Karpas-422 (cell line): ENCODE results near the gene CTNNA2. TPM values are rescaled to one million over a fixed set of nuclear protein-coding genes. Genes with fewer than 3 reads are reported as not detected.

Source experiments
- DNase-seq: peaks from one replicate; pipeline ENCODE4 v3.0.0-alpha.2; 2015
- H2AFZ ChIP-seq: fragments of 200-600 bp; sonication (generic); 2 replicates; pipeline ENCODE4 v1.6.1; 2014; ENCODE audit warnings: antibody characterized with exemption, low read length, mixed read lengths
- H3K27ac ChIP-seq: fragments of 200-600 bp; sonication (generic); 2 replicates; pipeline ENCODE4 v1.5.1; 2014; ENCODE audit warnings: mild to moderate bottlenecking, low read length, moderate library complexity
- H3K27me3 ChIP-seq: fragments of 200-600 bp; sonication (generic); 2 replicates; pipeline ENCODE4 v1.6.1; 2014; ENCODE audit warnings: low read length, mixed read lengths
- H3K36me3 ChIP-seq: fragments of 200-600 bp; sonication (generic); 2 replicates; pipeline ENCODE4 v1.6.1; 2014; ENCODE audit warnings: low read length, mixed read lengths; ENCODE audit not compliant: insufficient read depth
- H3K4me1 ChIP-seq: fragments of 200-600 bp; sonication (generic); 2 replicates; pipeline ENCODE4 v1.6.1; 2014; ENCODE audit warnings: mild to moderate bottlenecking, low read length, mixed read lengths
- H3K4me2 ChIP-seq: fragments of 200-600 bp; sonication (generic); 2 replicates; pipeline ENCODE4 v1.6.1; 2014; ENCODE audit warnings: low read length, low read depth, mild to moderate bottlenecking; ENCODE audit not compliant: poor library complexity, severe bottlenecking
- H3K4me3 ChIP-seq: fragments of 200-600 bp; sonication (generic); 2 replicates; pipeline ENCODE4 v1.5.1; 2014; ENCODE audit warnings: mild to moderate bottlenecking, antibody characterized with exemption, low read length, mixed read lengths
- H3K79me2 ChIP-seq: fragments of 200-600 bp; sonication (generic); 2 replicates; pipeline ENCODE4 v1.6.1; 2014; ENCODE audit warnings: mild to moderate bottlenecking, low read length, mixed read lengths
- H3K9ac ChIP-seq: fragments of 200-600 bp; sonication (generic); 2 replicates; pipeline ENCODE4 v1.6.0; 2014; ENCODE audit warnings: low read length
- H3K9me2 ChIP-seq: fragments of 200-600 bp; sonication (generic), shearing (Covaris generic); replicated peaks from 2 replicates; pipeline ENCODE4 v1.6.0; 2014; ENCODE audit warnings: mild to moderate bottlenecking, low read length, moderate library complexity; ENCODE audit not compliant: insufficient read depth
- H3K9me3 ChIP-seq: fragments of 300-700, 200-600 bp; sonication (generic); 2 replicates; pipeline ENCODE4 v1.6.1; 2014; ENCODE audit warnings: low read length, mixed read lengths
- H4K20me1 ChIP-seq: fragments of 200-600 bp; sonication (generic); 2 replicates; pipeline ENCODE4 v1.6.1; 2014; ENCODE audit warnings: mild to moderate bottlenecking, antibody characterized with exemption, low read length, low read depth; ENCODE audit not compliant: insufficient read depth
- total RNA-seq: library from RNA; depleted of rRNA; stranded (reverse); fragments of >200 nt; shearing (Covaris generic); gene quantifications from 2 replicates; pipeline ENCODE4 v1.2.3, GENCODE V29; 2014; ENCODE audit warnings: low replicate concordance

CTNNA2 gene
- total RNA-seq, 1 experiment from 2014 or later, result not detected

DNA sequence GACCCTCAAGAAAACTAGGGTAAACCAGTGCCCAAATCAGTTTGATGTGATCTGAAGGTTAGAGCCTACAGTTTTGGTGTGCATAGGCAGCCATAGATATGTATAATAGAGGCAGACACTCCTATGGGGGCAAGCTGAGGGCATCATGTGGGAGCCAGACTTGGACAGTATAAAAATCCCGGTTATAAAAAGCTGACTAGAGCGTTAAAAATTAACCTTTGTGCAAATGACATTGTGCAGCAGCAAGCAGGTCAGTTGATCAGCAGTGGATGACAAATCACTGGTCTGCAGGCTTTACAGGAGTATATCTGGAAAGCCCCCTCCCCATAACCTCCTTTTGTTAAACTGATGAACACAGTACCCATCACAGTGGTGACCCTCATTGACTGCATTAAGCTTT is 107.8 kb downstream of the CTNNA2 start:
- Histone ChIP-seq H3K4me3 (no peak overlapping the region), H2AFZ (no peak overlapping the region), H3K36me3 (no peaks in the 10 kb centered on the region), H3K79me2 (no peaks in the 10 kb centered on the region), H4K20me1 (no peaks in the 10 kb centered on the region), H3K4me2 (no peak overlapping the region), H3K9me3 (no peaks in the 10 kb centered on the region), H3K9me2 (no peaks in the 10 kb centered on the region), H3K27ac (no peak overlapping the region), H3K4me1 (no peaks in the 10 kb centered on the region), H3K27me3 (no peaks in the 10 kb centered on the region), H3K9ac (no peak overlapping the region)
- no peak for DNase-seq

DNA sequence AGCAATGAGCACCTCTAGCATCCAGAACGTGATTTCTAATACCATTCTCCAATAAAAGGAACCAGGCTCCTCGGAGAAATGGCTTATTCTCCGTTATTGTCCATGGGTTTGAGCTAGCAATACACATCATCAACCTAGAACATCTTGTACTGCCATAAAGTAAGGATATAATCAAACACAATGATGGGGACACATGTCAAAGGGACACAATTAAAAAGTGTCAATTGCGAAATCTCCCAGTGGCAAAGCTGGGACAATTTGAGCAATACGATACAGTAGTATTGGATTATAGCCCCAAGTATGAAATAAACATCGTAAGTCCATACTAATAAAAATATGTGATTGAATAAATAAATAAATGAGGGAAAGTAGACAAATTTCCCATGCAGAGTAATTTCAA is 108.4 kb downstream of the CTNNA2 start:
- Histone ChIP-seq H3K79me2 (no peaks in the 10 kb centered on the region), H3K27ac (no peak overlapping the region), H3K36me3 (no peaks in the 10 kb centered on the region), H3K27me3 (no peaks in the 10 kb centered on the region), H3K9me2 (no peaks in the 10 kb centered on the region), H3K4me3 (no peak overlapping the region), H3K4me1 (no peaks in the 10 kb centered on the region), H3K9me3 (no peaks in the 10 kb centered on the region), H3K4me2 (no peak overlapping the region), H3K9ac (no peak overlapping the region), H2AFZ (no peak overlapping the region), H4K20me1 (no peaks in the 10 kb centered on the region)
- DNase-seq, result no peak

DNA sequence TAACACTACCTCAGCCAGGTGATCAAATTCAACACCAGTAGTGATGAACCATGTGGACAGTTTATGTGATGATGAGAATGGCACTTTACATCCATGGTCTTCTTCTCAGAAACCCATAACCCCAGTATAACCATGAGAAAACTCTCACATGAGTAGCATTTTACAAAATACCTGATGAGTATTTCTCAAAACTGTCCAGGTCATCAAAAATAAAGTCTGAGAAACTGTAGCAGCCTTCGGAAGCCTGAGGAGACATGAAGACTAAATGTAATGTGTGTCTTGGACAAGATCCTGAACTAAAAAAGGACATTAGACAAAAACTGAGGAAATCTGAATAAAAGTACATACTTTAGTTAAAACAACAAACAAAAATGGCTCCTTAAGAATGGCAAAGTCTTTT is 108.9 kb downstream of the CTNNA2 start:
- H3K9ac ChIP-seq, result no peak overlapping the region
- no peaks in the 10 kb centered on the region for H3K9me3 ChIP-seq
- no peaks in the 10 kb centered on the region for H3K36me3 ChIP-seq
- H3K4me1 ChIP-seq, result no peaks in the 10 kb centered on the region
- no peak for DNase-seq
- H4K20me1 ChIP-seq, result no peaks in the 10 kb centered on the region
- H3K9me2 ChIP-seq, result no peaks in the 10 kb centered on the region
- no peak overlapping the region for H3K27ac ChIP-seq
- H3K4me3 ChIP-seq, result no peak overlapping the region
- no peak overlapping the region for H2AFZ ChIP-seq
- H3K27me3 ChIP-seq, result no peaks in the 10 kb centered on the region
- H3K79me2 ChIP-seq, result no peaks in the 10 kb centered on the region
- no peak overlapping the region for H3K4me2 ChIP-seq

DNA sequence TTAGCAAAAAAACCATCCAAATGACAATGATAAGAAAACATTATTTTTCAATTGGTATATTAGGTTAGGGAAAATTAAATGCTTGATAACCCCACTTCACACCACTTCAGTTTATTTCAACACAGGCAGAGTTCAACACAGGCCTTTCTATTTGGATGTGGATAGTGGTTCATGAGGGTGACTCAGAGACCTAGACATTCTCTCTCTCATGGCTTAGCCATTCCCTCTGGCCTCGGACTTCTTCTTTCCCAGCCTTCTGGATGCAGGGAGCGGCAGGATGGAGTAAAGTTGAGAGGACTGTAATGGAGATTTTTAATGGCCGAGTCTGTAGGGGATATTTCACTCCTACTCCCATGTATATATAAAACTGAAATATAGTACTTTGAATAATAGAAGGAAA is 109.7 kb downstream of the CTNNA2 start:
- no peaks in the 10 kb centered on the region for H3K9me2 ChIP-seq
- no peaks in the 10 kb centered on the region for H3K4me1 ChIP-seq
- no peaks in the 10 kb centered on the region for H3K79me2 ChIP-seq
- no peak overlapping the region for H3K4me2 ChIP-seq
- no peak overlapping the region for H2AFZ ChIP-seq
- no peak overlapping the region for H3K27ac ChIP-seq
- no peak overlapping the region for H3K9ac ChIP-seq
- DNase-seq, result no peak
- no peaks in the 10 kb centered on the region for H3K27me3 ChIP-seq
- no peaks in the 10 kb centered on the region for H4K20me1 ChIP-seq
- H3K9me3 ChIP-seq, result no peaks in the 10 kb centered on the region
- no peak overlapping the region for H3K4me3 ChIP-seq
- H3K36me3 ChIP-seq, result no peaks in the 10 kb centered on the region

DNA sequence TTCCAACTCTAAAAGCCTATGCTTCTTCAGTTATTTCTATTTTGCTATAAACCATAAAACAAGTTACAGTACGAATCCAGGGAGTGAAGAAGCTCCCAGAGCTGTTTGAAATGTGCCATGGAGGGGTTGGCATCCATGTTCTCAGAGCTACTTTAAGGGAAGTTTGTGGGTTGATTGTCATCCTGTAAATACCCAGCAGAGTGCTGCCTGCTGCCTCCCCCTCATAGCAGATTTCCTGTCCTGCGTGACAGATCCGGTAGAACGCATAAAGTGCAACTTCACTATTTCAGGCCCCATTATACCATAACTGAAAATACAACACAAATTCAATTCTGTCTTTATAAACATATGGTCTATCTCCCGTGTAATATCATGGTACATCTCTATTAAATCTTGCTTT is 114.4 kb downstream of the CTNNA2 start:
- Histone ChIP-seq H2AFZ (no peak overlapping the region), H3K4me1 (no peaks in the 10 kb centered on the region), H3K79me2 (no peaks in the 10 kb centered on the region), H3K36me3 (no peaks in the 10 kb centered on the region), H3K27ac (no peak overlapping the region), H3K4me3 (no peak overlapping the region), H4K20me1 (no peaks in the 10 kb centered on the region), H3K9me2 (no peaks in the 10 kb centered on the region), H3K9me3 (no peaks in the 10 kb centered on the region), H3K4me2 (no peak overlapping the region), H3K27me3 (no peaks in the 10 kb centered on the region), H3K9ac (no peak overlapping the region)
- DNase-seq, result no peak

DNA sequence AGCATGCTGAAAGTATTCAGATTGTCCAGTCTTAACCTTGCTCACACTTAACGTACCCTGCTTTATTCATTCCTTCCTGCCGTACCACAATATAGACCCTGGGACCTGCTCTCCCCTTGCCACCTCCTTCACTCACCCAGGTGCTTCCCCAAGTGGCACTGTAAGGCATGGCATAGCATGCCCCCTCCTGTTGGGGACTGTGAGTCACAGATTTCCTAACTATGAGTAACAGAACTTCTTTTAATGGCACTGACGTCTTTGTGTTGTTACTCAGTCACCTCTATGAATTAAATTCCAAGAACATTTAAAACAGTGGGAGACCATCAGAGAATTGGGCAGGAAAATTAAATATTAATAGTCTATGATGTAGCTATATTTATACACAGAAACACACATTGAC is 117.2 kb downstream of the CTNNA2 start:
- Histone ChIP-seq H3K27ac (no peak overlapping the region), H3K4me1 (no peaks in the 10 kb centered on the region), H2AFZ (no peak overlapping the region), H3K9me3 (no peaks in the 10 kb centered on the region), H3K36me3 (no peaks in the 10 kb centered on the region), H4K20me1 (no peaks in the 10 kb centered on the region), H3K4me2 (no peak overlapping the region), H3K4me3 (no peak overlapping the region), H3K9ac (no peak overlapping the region), H3K27me3 (no peaks in the 10 kb centered on the region), H3K9me2 (no peaks in the 10 kb centered on the region), H3K79me2 (no peaks in the 10 kb centered on the region)
- DNase-seq, result peak; percentile 45

DNA sequence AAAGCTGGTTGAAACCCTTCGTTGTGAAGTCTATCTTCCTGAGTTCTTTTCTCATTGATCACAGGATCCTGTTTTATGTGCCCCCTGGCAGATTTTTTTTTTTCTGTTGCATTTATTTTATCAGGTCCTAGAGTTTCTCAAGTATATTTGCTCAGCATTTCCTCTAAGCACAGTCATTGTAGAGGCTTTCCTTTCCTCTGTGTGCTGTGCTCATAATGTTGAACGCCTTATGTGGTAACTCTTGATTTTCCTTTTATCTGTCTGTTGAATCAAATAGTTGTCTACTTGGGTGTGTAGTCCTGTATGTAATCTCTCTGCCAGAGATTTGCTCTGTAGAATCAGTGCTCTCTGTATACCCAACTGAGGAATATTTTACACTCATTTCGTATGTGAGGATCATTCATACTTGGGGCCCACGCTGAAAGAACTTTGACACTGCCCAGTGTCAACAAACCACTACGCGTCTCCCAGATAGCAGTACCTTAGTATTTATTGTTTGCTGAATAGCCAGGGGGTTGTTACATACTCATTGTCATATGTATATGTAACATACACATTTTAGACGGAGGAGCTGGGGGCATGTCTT is 118.2 kb downstream of the CTNNA2 start:
- H2AFZ ChIP-seq, result no peak overlapping the region
- H3K27me3 ChIP-seq, result no peaks in the 10 kb centered on the region
- H3K4me1 ChIP-seq, result no peaks in the 10 kb centered on the region
- H3K9ac ChIP-seq, result no peak overlapping the region
- H3K27ac ChIP-seq, result no peak overlapping the region
- H3K4me2 ChIP-seq, result no peak overlapping the region
- no peaks in the 10 kb centered on the region for H3K9me2 ChIP-seq
- H3K79me2 ChIP-seq, result no peaks in the 10 kb centered on the region
- H3K4me3 ChIP-seq, result no peak overlapping the region
- no peaks in the 10 kb centered on the region for H3K36me3 ChIP-seq
- H3K9me3 ChIP-seq, result no peaks in the 10 kb centered on the region
- DNase-seq, result no peak
- no peaks in the 10 kb centered on the region for H4K20me1 ChIP-seq

DNA sequence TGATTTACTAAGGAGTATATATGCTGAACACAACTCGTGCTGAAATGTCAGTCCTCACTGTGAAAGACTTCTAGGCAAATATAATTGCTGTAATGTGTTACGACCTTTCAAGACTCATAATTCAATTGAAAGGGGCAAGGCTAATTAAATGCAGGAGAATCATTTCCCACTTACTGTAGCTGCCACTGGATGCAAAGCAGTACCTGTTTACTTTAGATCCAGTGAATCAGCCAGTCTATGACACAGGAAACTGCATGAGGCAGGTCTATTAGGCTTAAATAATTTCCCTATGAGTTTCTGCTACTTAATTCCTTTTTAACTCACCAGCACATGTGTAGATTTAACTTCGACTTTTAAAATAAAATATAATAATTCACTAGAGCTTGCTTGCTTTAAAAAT is 125.6 kb downstream of the CTNNA2 start:
- no peaks in the 10 kb centered on the region for H3K4me1 ChIP-seq
- no peaks in the 10 kb centered on the region for H3K36me3 ChIP-seq
- no peaks in the 10 kb centered on the region for H4K20me1 ChIP-seq
- peaks cover 6% of the 10 kb centered on the region for H3K9me2 ChIP-seq
- no peak overlapping the region for H3K27ac ChIP-seq
- H3K4me2 ChIP-seq, result no peak overlapping the region
- H2AFZ ChIP-seq, result no peak overlapping the region
- no peaks in the 10 kb centered on the region for H3K27me3 ChIP-seq
- DNase-seq, result no peak
- no peaks in the 10 kb centered on the region for H3K79me2 ChIP-seq
- no peak overlapping the region for H3K4me3 ChIP-seq
- H3K9me3 ChIP-seq, result no peaks in the 10 kb centered on the region
- H3K9ac ChIP-seq, result no peak overlapping the region

DNA sequence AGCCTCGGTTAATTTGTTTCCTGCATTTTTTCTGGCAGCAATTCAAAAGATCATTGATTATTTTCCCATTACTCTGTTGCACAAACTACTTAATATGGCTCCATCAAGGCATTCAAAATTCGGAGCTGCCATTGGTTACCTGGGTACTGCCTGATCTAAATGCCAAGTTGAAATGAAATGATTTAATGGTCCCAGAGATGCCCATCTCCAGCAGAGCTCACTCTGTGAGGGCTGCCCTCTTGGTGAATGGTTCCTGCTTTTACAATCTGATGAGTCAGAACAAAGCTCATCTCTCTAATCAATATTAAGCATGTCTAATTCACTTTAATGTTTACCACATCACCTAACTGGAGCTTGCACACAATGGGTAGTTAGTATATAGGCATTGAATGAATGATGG is 126.1 kb downstream of the CTNNA2 start:
- H3K27ac ChIP-seq, result no peak overlapping the region
- no peaks in the 10 kb centered on the region for H3K36me3 ChIP-seq
- H3K27me3 ChIP-seq, result no peaks in the 10 kb centered on the region
- no peaks in the 10 kb centered on the region for H3K9me3 ChIP-seq
- H4K20me1 ChIP-seq, result no peaks in the 10 kb centered on the region
- peaks cover 6% of the 10 kb centered on the region for H3K9me2 ChIP-seq
- H3K79me2 ChIP-seq, result no peaks in the 10 kb centered on the region
- DNase-seq, result no peak
- no peaks in the 10 kb centered on the region for H3K4me1 ChIP-seq
- no peak overlapping the region for H3K4me2 ChIP-seq
- no peak overlapping the region for H3K9ac ChIP-seq
- no peak overlapping the region for H3K4me3 ChIP-seq
- H2AFZ ChIP-seq, result no peak overlapping the region
